GM12878 (cell line): ENCODE results near the gene SMARCB1.

ENCODE experiments used
- EZH2 ChIP-seq: IDR thresholded peaks from 2 replicates; pipeline ENCODE4 v1.6.1; 2012; ENCODE audit warnings: low read depth, mild to moderate bottlenecking, control low read depth, inconsistent platforms, low read length, borderline replicate concordance; ENCODE audit not compliant: control insufficient read depth
- MAX ChIP-seq: IDR thresholded peaks from 2 replicates; pipeline ENCODE4 v1.6.1; 2012; ENCODE audit warnings: low read depth, low read length, improper control_type of control experiment
- RFX5 ChIP-seq: IDR thresholded peaks from 2 replicates; pipeline ENCODE4 v1.6.1; 2011; ENCODE audit warnings: low read depth, low read length, improper control_type of control experiment

- TF ChIP-seq MAX (no peak), EZH2 (no peak), RFX5 (no peak)
Measured at GRCh38 chr22:23744485-23744884, 42.3 kb upstream of the SMARCB1 start.
